Renal cortical epithelial cell (primary cell): ENCODE data around the gene HLA-DOB. TPM values are rescaled to one million over a fixed set of nuclear protein-coding genes. Genes with fewer than 3 reads are reported as not detected.
A peak's percentile ranks its signal among the peaks of the same experiment; 100 is the strongest.
"Not testable (repeated sequence)": the region's sequence is repeated elsewhere in the genome, so short reads cannot be mapped to it uniquely, and the experiment has no call there.

Experiments used
- DNase-seq: peaks from one replicate; pipeline ENCODE4 v3.0.0-alpha.2; 2011; ENCODE audit warnings: low read depth
- total RNA-seq: library from RNA; depleted of rRNA; stranded (reverse); fragments of >200 nt; gene quantifications from 2 replicates; pipeline ENCODE4 v1.2.3, GENCODE V29; 2014

The HLA-DOB gene
- total RNA-seq, 1 donor from 2014 or later: not detected

- peak; percentile 9 for DNase-seq
Measured at GRCh38 chr6:32815115-32815514, 1.7 kb downstream of the HLA-DOB start.

DNA sequence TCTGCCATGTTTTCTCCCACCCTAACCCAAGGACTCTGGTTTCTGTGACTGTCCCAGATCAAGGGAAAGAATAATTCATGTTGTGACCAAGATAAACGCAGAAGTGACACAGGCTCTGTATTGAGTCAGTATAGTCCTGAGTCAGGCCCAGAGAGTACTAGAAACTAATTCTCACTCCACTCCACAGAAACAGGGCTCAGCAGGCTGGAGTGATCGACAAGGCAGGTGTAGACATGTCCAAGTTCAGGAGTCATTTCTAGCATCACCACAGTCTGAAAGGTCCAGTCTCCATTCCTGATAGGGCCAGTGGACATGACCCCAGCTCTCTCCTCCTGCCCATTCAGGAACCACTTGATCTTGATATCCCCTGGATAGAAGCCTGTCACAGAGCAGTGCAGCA lies 2.7 kb downstream of the HLA-DOB start:
- DNase-seq: no peak

GRCh38 chr6:32809171-32809570 lies 7.6 kb downstream of the HLA-DOB start:
- DNase-seq: no peak

- DNase-seq: no peak
Measured at GRCh38 chr6:32807020-32807580, 9.7 kb downstream of the HLA-DOB start.

- DNase-seq: not testable (repeated sequence)
Measured at GRCh38 chr6:32805404-32805803, 11.4 kb downstream of the HLA-DOB start.

DNA sequence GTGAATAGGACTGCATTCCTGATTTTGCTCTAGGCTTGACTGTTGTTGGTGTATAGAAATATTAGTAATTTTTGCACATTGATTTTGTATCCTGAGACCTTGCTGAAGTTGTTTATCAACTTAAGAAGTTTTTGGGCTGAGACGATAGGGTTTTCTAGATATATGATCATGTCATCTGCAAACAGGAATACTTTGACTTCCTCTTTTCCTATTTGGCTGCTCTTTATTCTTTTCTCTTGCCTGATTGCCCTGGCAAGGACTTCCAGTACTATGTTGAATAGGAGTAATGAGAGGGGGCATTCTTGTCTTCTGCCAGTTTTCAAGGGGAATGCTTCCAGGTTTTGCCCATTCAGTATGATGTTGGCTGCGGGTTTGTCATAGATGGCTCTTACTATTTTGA lies 13.4 kb downstream of the HLA-DOB start:
- DNase-seq: no peak

DNA sequence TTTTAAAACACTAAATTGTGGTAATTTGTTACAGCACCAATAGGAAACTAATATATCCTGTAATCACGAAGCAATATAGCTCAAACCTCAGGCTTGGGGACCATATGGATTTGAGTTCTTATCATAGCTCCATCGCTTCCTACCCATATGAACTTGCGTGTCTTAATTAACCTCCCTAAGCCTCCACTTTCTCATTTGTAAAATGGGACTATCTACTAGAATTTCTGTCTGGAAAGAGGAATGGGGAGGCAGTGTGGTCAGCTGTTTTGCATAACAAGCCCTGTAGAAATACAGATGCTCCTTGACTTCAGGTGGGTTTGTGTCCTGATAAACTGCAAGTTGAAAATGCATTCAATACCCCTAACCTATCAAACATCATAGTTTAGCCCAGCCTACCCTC lies 17.1 kb downstream of the HLA-DOB start:
- no peak for DNase-seq

- no peak for DNase-seq
Measured at GRCh38 chr6:32799168-32799567, 17.6 kb downstream of the HLA-DOB start.

DNA sequence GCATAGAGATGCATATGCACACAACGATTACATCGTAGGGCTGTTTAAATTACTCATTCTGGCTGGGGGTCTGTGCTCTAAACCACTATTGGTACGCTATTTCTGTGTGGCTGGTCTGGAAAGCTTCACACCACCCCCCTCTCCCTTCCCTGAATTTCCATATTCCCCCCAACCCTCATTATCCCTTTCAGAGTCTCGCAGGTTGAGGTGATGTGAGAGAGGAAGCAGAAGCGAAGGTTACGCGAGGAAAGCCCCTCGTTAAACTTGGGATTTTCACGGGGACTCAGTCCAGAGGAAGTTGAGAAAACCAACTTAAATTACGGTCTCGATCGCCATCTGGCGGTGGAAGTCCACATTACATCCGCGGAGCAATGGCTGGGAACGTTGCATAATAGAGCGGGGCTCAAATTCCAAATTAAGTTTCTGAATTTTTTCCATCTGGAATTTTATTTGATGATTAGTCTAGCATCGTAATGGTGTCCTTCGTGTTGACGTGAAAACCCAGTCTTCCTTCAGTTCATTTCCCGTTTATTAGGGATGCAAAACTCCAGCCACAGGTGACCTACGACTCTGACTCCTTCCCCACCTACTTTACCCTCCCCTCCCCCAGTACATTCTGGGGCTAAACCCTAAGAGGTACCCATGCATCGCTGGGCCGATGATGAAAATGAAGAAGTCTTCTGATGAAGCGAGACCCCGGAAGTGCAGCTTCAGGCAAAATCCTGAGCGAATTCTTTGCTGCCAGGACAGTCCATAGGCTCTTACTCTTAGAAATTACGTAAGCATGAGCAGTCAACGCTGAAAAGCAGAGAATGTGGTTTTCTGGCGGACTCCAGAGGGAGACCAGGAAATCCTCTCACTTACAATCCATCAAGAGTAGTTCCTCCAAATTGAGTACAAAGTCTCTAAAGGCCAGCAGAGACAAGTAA lies 19.7 kb downstream of the HLA-DOB start:
- DNase-seq: peak; percentile 65

GRCh38 chr6:32794510-32794909 lies 22.3 kb downstream of the HLA-DOB start:
- DNase-seq: no peak

- no peak for DNase-seq
Measured at GRCh38 chr6:32792901-32793435, 23.8 kb downstream of the HLA-DOB start.

GRCh38 chr6:32790306-32790705 lies 26.5 kb downstream of the HLA-DOB start:
- no peak for DNase-seq

DNA sequence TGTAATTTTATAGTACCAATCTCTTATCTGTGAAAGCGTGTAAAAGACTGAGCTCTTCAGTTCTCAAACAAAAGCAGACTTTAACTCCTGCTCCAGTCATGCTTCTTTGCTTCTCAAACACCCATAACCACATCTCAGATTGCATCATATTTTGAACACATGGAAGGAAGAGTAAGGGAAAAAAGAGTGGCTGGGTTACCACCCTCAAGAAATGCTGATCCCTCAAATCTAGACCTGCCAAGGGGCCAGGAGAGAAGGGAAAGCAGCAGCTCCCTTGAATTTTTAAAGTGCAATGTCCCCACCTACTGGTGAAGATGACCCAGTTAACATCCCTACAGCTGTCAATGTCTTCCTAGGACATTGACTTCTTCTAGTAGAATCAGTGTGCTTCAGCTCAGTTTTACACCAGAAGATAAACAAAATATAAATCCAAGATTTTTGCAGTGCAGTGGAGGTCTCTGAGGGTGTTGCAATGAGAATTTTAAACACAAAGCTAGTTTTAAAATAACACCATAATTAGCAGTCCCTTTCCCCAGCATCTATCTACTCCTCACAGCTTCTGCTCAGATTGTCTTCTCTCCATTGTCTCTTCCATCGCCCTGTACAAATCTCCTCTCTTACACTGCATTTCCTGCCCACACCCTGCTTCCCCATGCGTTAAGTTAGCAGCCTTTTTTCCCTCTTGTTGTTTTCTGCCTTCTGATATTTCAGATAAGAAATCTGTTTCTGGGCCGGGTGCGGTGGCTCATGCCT lies 30.8 kb downstream of the HLA-DOB start:
- DNase-seq: peak; percentile 87

GRCh38 chr6:32782923-32783322 lies 33.9 kb downstream of the HLA-DOB start:
- not testable (repeated sequence) for DNase-seq

GRCh38 chr6:32779036-32779435 lies 37.8 kb downstream of the HLA-DOB start:
- no peak for DNase-seq

DNA sequence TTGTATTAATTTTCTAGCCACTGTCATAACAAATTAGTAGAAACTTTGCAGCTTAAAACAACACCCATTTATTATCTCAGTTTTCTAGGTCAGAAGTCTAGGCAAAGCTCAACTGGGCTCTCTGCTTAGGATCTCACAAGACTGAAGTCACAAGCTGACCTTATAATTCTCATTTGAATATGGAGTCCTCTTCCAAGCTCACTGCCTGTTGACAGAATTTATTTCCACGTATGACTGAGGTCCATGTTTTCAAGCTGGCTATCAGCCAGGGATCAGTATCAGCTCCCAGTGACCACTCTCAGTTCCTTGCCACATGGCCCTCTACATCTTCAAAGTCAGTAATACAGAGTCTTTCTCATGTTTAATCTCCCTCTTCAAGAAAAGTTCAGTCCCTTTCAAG lies 41.7 kb downstream of the HLA-DOB start:
- no peak for DNase-seq

GRCh38 chr6:32774426-32774825 lies 42.4 kb downstream of the HLA-DOB start:
- no peak for DNase-seq

DNA sequence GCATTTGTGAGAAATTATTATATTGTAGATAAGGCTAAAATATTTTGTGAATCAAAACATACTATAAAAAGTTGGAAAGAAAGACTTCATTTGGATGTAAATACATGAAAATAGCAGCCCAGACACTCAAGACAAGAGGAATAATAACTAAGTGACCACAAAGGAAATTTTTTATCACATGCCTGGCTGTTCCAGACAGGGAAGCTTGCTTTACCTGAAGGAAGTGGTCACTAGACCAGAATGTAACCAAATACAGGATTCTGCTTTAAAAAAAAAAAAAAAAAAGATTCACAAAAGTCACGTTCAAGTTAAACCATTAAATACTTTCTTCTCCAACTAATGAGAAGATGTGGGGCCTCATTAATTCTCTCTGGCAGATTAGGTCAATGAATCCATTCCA lies 44.1 kb downstream of the HLA-DOB start:
- DNase-seq: peak; percentile 30

GRCh38 chr6:32764048-32764447 lies 52.8 kb downstream of the HLA-DOB start:
- DNase-seq: no peak

- DNase-seq: peak; percentile 16
Measured at GRCh38 chr6:32763421-32763820, 53.4 kb downstream of the HLA-DOB start, which contains the start of gene HLA-DQB2. HLA-DQB2 (minus strand) TSS chr6:32763532; CDS start chr6:32763470, 62 bp downstream.
